ENCODE data around the gene OXSR1.

DNA sequence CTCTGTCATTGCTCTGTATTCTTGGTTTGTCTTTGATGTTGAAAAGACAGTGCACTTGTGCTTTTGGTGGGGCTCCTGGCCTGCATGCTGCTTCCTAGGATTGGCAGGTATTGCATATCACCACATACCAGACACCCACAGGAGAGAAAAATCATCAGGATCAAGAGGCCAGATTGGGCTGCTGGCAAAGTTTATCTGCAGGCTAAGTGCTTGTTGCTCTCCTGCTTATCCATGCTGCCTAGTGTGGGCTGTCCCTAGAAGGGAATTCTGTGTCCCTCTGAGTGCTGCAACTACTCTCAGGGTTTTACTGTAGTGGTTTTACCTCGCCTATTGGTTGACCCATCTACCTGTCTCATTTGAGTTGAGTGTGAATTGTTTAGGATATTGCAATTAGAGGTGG is 99.4 kb downstream of the OXSR1 start:
- TF ChIP-seq, protein P1, sequence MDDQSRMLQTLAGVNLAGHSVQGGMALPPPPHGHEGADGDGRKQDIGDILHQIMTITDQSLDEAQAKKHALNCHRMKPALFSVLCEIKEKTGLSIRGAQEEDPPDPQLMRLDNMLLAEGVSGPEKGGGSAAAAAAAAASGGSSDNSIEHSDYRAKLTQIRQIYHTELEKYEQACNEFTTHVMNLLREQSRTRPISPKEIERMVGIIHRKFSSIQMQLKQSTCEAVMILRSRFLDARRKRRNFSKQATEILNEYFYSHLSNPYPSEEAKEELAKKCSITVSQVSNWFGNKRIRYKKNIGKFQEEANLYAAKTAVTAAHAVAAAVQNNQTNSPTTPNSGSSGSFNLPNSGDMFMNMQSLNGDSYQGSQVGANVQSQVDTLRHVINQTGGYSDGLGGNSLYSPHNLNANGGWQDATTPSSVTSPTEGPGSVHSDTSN (IDR thresholded peaks at IDR 0.05), result no peak
- TF ChIP-seq POLR2A (IDR thresholded peaks at IDR 0.05; ENCODE audit: low read length) (no peak), SMC3 (IDR thresholded peaks at IDR 0.05) (no peak), CEBPB (IDR thresholded peaks at IDR 0.05) (no peak), RAD21 (conservative IDR thresholded peaks at IDR 0.05 in 1 of 2, IDR thresholded peaks at IDR 0.05 in 1 of 2) (no peak), HDAC2 (IDR thresholded peaks at IDR 0.05) (no peak)
- TF ChIP-seq, protein P2, sequence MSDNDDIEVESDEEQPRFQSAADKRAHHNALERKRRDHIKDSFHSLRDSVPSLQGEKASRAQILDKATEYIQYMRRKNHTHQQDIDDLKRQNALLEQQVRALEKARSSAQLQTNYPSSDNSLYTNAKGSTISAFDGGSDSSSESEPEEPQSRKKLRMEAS (IDR thresholded peaks at IDR 0.05), result no peak
